Measurements from ENCODE around the gene RPL13A. TPM values are rescaled to one million over a fixed set of nuclear protein-coding genes. Genes with fewer than 3 reads are reported as not detected.
A peak's percentile ranks its signal among the peaks of the same experiment; 100 is the strongest.

The RPL13A gene
- total and polyA plus RNA-seq, 5 donors from 2014 or later: 1,768 to 3,622 (median 2,937) TPM

GRCh38 chr19:49506575-49507105 is 19.2 kb downstream of the RPL13A start:
- DNase-seq: peak; percentile 67 to 83 (median 80)
- H3K27ac Mint-ChIP-seq: peak overlapping the region; percentile 26 to 79 (median 46)
- H3K27me3 ChIP-seq (ENCODE audit: control insufficient read depth, insufficient read depth, low read length): no peaks in the 10 kb centered on the region
- H3K4me1 Mint-ChIP-seq: peaks cover 7 to 37% (median 21%) of the 10 kb centered on the region in 4 donors
- no peaks in the 10 kb centered on the region for H3K9me3 ChIP-seq (ENCODE audit: control insufficient read depth in 2 of 2, low read length in 2 of 2)
- no peaks in the 10 kb centered on the region for H3K27me3 Mint-ChIP-seq
- no peak overlapping the region for H3K27ac ChIP-seq (ENCODE audit: insufficient read depth, low read length, poor library complexity, severe bottlenecking)
- no peaks in the 10 kb centered on the region for H3K9me3 Mint-ChIP-seq
- ATAC-seq (ENCODE audit: low read depth in 2 of 2): peak; percentile 71 to 77
- H3K4me1 ChIP-seq (ENCODE audit: control insufficient read depth, insufficient read depth, low read length, poor library complexity, severe bottlenecking): peaks cover 30% of the 10 kb centered on the region
- no peaks in the 10 kb centered on the region for H3K36me3 ChIP-seq (ENCODE audit: control insufficient read depth, insufficient read depth, low read length)
- peak overlapping the region in 1 of 4 donors; percentile 84 for H3K4me3 Mint-ChIP-seq
- peaks cover 3% of the 10 kb centered on the region for H3K36me3 Mint-ChIP-seq
- H3K4me3 ChIP-seq (ENCODE audit: low read depth, low read length): no peak overlapping the region

DNA sequence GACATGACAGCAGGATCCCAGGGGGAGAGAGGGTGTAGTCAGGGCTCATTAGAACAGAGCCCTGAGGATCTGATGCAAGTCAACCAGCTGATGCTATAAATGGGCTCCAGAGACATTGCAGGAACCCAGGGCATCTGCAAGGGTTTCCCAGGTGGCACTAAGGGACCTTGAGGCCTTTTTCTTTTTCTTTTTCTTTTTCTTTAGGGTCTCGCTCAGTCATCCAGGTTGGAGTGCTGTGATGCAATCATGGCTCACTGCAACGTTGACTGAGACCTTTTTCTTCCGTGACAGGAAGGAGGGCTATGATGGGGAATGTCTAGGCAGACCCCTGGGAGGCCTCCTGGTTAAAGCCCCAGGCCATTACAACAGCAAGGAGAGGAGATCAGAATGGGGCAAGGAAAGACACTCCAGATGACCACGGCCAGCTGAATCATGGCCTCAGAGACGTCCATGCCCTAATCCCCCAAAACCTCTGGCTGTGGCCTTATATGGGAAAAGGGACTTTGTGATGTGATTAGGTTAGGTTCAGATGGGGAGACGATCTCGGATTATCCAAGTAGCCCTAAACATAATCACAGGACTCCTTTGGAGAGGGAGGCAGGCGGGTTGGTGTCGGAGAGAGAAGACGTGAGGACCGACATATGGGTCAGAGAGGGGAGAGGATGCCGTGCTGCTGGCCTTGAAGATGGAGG is 20.5 kb downstream of the RPL13A start:
- H3K27ac Mint-ChIP-seq: peak overlapping the region in 2 of 3 donors; percentile 14 to 60
- H3K9me3 ChIP-seq (ENCODE audit: control insufficient read depth in 2 of 2, low read length in 2 of 2): no peaks in the 10 kb centered on the region
- peaks cover 30% of the 10 kb centered on the region for H3K4me1 ChIP-seq (ENCODE audit: control insufficient read depth, insufficient read depth, low read length, poor library complexity, severe bottlenecking)
- H3K4me1 Mint-ChIP-seq: peaks cover 9 to 34% (median 20%) of the 10 kb centered on the region in 4 donors
- no peak overlapping the region for H3K27ac ChIP-seq (ENCODE audit: insufficient read depth, low read length, poor library complexity, severe bottlenecking)
- H3K4me3 Mint-ChIP-seq: peak overlapping the region in 1 of 4 donors; percentile 54
- no peaks in the 10 kb centered on the region for H3K9me3 Mint-ChIP-seq
- no peaks in the 10 kb centered on the region for H3K27me3 Mint-ChIP-seq
- peaks cover 3% of the 10 kb centered on the region for H3K36me3 Mint-ChIP-seq
- ATAC-seq (ENCODE audit: low read depth in 2 of 2) (no peak), DNase-seq (no peak)
- H3K4me3 ChIP-seq (ENCODE audit: low read depth, low read length): no peak overlapping the region
- H3K27me3 ChIP-seq (ENCODE audit: control insufficient read depth, insufficient read depth, low read length): no peaks in the 10 kb centered on the region
- H3K36me3 ChIP-seq (ENCODE audit: control insufficient read depth, insufficient read depth, low read length): no peaks in the 10 kb centered on the region

- DNase-seq (peak in 1 of 3 donors; percentile 40), ATAC-seq (ENCODE audit: low read depth in 2 of 2) (peak; percentile 49 to 60)
- H3K4me1 Mint-ChIP-seq: peaks cover 4 to 37% (median 15%) of the 10 kb centered on the region in 4 donors
- H3K4me3 ChIP-seq (ENCODE audit: low read depth, low read length): no peak overlapping the region
- H3K27me3 ChIP-seq (ENCODE audit: control insufficient read depth, insufficient read depth, low read length): no peaks in the 10 kb centered on the region
- H3K36me3 ChIP-seq (ENCODE audit: control insufficient read depth, insufficient read depth, low read length): no peaks in the 10 kb centered on the region
- no peaks in the 10 kb centered on the region for H3K9me3 Mint-ChIP-seq
- H3K27ac Mint-ChIP-seq: peak overlapping the region; percentile 35 to 90 (median 71)
- H3K4me3 Mint-ChIP-seq: peak overlapping the region; percentile 85 to 91 (median 88)
- H3K27ac ChIP-seq (ENCODE audit: insufficient read depth, low read length, poor library complexity, severe bottlenecking): peak overlapping the region; percentile 55
- H3K36me3 Mint-ChIP-seq: peaks cover 6% of the 10 kb centered on the region
- H3K4me1 ChIP-seq (ENCODE audit: control insufficient read depth, insufficient read depth, low read length, poor library complexity, severe bottlenecking): peaks cover 32% of the 10 kb centered on the region
- no peaks in the 10 kb centered on the region for H3K9me3 ChIP-seq (ENCODE audit: control insufficient read depth in 2 of 2, low read length in 2 of 2)
- H3K27me3 Mint-ChIP-seq: no peaks in the 10 kb centered on the region
These were observed 25.8 kb downstream of the RPL13A start for GRCh38 chr19:49512970-49513745.

- Histone ChIP-seq H3K9me3 (ENCODE audit: control insufficient read depth in 2 of 2, low read length in 2 of 2) (no peaks in the 10 kb centered on the region), H3K36me3 (ENCODE audit: control insufficient read depth, insufficient read depth, low read length) (no peaks in the 10 kb centered on the region), H3K27ac (ENCODE audit: insufficient read depth, low read length, poor library complexity, severe bottlenecking) (peak overlapping the region; percentile 55), H3K27me3 (ENCODE audit: control insufficient read depth, insufficient read depth, low read length) (no peaks in the 10 kb centered on the region), H3K4me1 (ENCODE audit: control insufficient read depth, insufficient read depth, low read length, poor library complexity, severe bottlenecking) (peaks cover 32% of the 10 kb centered on the region), H3K4me3 (ENCODE audit: low read depth, low read length) (no peak overlapping the region)
- DNase-seq (no peak), ATAC-seq (ENCODE audit: low read depth in 2 of 2) (no peak)
- H3K4me3 Mint-ChIP-seq: peak overlapping the region; percentile 85 to 91 (median 88)
- peaks cover 5% of the 10 kb centered on the region for H3K36me3 Mint-ChIP-seq
- peaks cover 4 to 36% (median 15%) of the 10 kb centered on the region in 4 donors for H3K4me1 Mint-ChIP-seq
- H3K9me3 Mint-ChIP-seq: no peaks in the 10 kb centered on the region
- peak overlapping the region; percentile 35 to 90 (median 71) for H3K27ac Mint-ChIP-seq
- no peaks in the 10 kb centered on the region for H3K27me3 Mint-ChIP-seq
These were observed 26.3 kb downstream of the RPL13A start for GRCh38 chr19:49513746-49514118.

GRCh38 chr19:49514151-49514550 is 26.7 kb downstream of the RPL13A start:
- Histone ChIP-seq H3K27ac (ENCODE audit: insufficient read depth, low read length, poor library complexity, severe bottlenecking) (peak overlapping the region; percentile 19), H3K27me3 (ENCODE audit: control insufficient read depth, insufficient read depth, low read length) (no peaks in the 10 kb centered on the region), H3K36me3 (ENCODE audit: control insufficient read depth, insufficient read depth, low read length) (no peaks in the 10 kb centered on the region), H3K4me1 (ENCODE audit: control insufficient read depth, insufficient read depth, low read length, poor library complexity, severe bottlenecking) (peaks cover 32% of the 10 kb centered on the region), H3K9me3 (ENCODE audit: control insufficient read depth in 2 of 2, low read length in 2 of 2) (no peaks in the 10 kb centered on the region), H3K4me3 (ENCODE audit: low read depth, low read length) (no peak overlapping the region)
- H3K36me3 Mint-ChIP-seq: peaks cover 5% of the 10 kb centered on the region
- H3K4me3 Mint-ChIP-seq: peak overlapping the region; percentile 85 to 91 (median 88)
- H3K9me3 Mint-ChIP-seq: no peaks in the 10 kb centered on the region
- H3K27me3 Mint-ChIP-seq: no peaks in the 10 kb centered on the region
- H3K4me1 Mint-ChIP-seq: peaks cover 4 to 36% (median 16%) of the 10 kb centered on the region in 4 donors
- peak overlapping the region in 1 of 3 donors; percentile 35 for H3K27ac Mint-ChIP-seq
- DNase-seq: no peak
- ATAC-seq (ENCODE audit: low read depth in 2 of 2): no peak

DNA sequence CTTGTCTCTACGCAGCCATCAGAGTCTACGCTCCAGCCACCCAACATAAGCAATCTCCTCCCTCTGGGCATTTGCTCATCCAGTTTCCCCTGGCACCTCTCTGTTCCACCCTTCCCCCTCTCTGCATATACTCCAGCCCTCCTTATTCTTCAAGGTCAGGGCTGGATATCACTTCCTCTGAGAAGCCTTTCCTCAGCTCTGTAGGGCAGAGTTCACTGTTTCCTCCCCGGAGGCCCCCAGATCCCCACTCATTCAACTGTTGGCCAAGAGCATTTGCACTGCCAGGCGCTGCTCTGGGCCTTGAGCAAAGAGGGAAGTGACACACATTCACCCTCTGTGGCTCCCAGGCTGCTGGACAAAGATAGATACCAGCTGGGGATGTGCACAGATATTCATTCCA is 28.4 kb downstream of the RPL13A start:
- Mint-ChIP-seq H3K4me3 (peak overlapping the region in 1 of 4 donors; percentile 55), H3K9me3 (no peaks in the 10 kb centered on the region), H3K4me1 (peaks cover 4 to 36% (median 18%) of the 10 kb centered on the region in 4 donors), H3K27me3 (no peaks in the 10 kb centered on the region), H3K36me3 (peaks cover 5% of the 10 kb centered on the region), H3K27ac (peak overlapping the region; percentile 15 to 79 (median 36))
- H3K27me3 ChIP-seq (ENCODE audit: control insufficient read depth, insufficient read depth, low read length): no peaks in the 10 kb centered on the region
- H3K9me3 ChIP-seq (ENCODE audit: control insufficient read depth in 2 of 2, low read length in 2 of 2): no peaks in the 10 kb centered on the region
- no peak overlapping the region for H3K4me3 ChIP-seq (ENCODE audit: low read depth, low read length)
- peak; percentile 17 to 22 for ATAC-seq (ENCODE audit: low read depth in 2 of 2)
- no peaks in the 10 kb centered on the region for H3K36me3 ChIP-seq (ENCODE audit: control insufficient read depth, insufficient read depth, low read length)
- no peak overlapping the region for H3K27ac ChIP-seq (ENCODE audit: insufficient read depth, low read length, poor library complexity, severe bottlenecking)
- H3K4me1 ChIP-seq (ENCODE audit: control insufficient read depth, insufficient read depth, low read length, poor library complexity, severe bottlenecking): peaks cover 32% of the 10 kb centered on the region
- DNase-seq: no peak

GRCh38 chr19:49518033-49518432 is 30.6 kb downstream of the RPL13A start:
- peaks cover 5% of the 10 kb centered on the region for H3K36me3 Mint-ChIP-seq
- no peak overlapping the region for H3K27ac ChIP-seq (ENCODE audit: insufficient read depth, low read length, poor library complexity, severe bottlenecking)
- no peaks in the 10 kb centered on the region for H3K9me3 ChIP-seq (ENCODE audit: control insufficient read depth in 2 of 2, low read length in 2 of 2)
- no peaks in the 10 kb centered on the region for H3K27me3 Mint-ChIP-seq
- DNase-seq: no peak
- no peaks in the 10 kb centered on the region for H3K9me3 Mint-ChIP-seq
- H3K36me3 ChIP-seq (ENCODE audit: control insufficient read depth, insufficient read depth, low read length): no peaks in the 10 kb centered on the region
- H3K4me3 ChIP-seq (ENCODE audit: low read depth, low read length): no peak overlapping the region
- ATAC-seq (ENCODE audit: low read depth in 2 of 2): no peak
- no peak overlapping the region for H3K4me3 Mint-ChIP-seq
- peaks cover 0 to 21% (median 6%) of the 10 kb centered on the region in 4 donors for H3K4me1 Mint-ChIP-seq
- no peaks in the 10 kb centered on the region for H3K27me3 ChIP-seq (ENCODE audit: control insufficient read depth, insufficient read depth, low read length)
- H3K27ac Mint-ChIP-seq: no peak overlapping the region
- peaks cover 13% of the 10 kb centered on the region for H3K4me1 ChIP-seq (ENCODE audit: control insufficient read depth, insufficient read depth, low read length, poor library complexity, severe bottlenecking)

All from CD4-positive, CD25-positive, alpha-beta regulatory T cell (primary cell).